ENCODE data around the gene EEF2KMT.

DNA sequence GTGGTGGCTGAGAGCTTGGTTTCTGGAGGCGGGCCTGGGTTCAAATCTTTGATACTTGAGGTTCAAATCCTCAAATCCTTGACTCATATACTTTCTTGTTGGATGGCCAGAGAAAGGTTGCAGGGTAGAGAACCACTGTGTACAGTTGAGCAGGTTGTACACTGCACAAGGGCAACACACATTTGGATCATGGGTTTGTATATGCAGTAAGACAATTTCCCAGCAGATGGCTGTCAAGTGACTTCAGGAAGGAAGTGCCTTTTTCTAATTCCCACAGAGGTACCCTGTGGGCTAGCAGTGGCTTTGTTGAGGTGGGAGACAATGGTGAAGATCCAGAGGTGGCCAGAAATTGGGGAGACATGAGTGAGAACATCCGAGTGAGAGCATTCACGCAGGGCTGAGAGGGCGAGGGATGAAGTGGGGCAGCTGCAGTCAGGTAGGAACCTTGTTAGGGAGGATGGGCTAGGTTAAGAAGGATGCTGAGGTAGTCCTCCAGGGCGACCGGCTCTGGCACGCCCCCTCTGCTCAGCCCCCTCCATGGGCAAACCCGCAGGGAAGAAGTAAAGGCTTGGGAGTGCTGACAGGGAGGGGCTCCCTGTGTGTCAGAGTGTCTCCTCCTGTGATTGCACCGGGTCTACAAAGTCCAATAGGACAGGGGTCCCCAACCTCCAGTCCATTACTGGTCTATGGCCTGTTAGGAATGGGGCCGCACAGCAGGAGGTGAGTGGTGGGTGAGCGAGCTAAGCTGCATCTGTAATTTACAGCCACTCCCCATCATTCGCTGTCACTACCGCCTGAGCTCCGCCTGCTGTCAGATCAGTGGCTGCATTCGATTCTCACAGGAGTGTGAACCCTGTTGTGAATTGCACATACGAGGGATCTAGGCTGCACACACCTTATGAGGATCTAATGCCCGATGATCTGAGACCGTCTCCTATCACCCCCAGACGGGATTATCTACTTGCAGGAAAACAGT, 34.5 kb downstream of the EEF2KMT start:
- TF ChIP-seq, protein P1, sequence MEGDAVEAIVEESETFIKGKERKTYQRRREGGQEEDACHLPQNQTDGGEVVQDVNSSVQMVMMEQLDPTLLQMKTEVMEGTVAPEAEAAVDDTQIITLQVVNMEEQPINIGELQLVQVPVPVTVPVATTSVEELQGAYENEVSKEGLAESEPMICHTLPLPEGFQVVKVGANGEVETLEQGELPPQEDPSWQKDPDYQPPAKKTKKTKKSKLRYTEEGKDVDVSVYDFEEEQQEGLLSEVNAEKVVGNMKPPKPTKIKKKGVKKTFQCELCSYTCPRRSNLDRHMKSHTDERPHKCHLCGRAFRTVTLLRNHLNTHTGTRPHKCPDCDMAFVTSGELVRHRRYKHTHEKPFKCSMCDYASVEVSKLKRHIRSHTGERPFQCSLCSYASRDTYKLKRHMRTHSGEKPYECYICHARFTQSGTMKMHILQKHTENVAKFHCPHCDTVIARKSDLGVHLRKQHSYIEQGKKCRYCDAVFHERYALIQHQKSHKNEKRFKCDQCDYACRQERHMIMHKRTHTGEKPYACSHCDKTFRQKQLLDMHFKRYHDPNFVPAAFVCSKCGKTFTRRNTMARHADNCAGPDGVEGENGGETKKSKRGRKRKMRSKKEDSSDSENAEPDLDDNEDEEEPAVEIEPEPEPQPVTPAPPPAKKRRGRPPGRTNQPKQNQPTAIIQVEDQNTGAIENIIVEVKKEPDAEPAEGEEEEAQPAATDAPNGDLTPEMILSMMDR (IDR thresholded peaks at IDR 0.05) = no peak
- TF ChIP-seq, protein P2, sequence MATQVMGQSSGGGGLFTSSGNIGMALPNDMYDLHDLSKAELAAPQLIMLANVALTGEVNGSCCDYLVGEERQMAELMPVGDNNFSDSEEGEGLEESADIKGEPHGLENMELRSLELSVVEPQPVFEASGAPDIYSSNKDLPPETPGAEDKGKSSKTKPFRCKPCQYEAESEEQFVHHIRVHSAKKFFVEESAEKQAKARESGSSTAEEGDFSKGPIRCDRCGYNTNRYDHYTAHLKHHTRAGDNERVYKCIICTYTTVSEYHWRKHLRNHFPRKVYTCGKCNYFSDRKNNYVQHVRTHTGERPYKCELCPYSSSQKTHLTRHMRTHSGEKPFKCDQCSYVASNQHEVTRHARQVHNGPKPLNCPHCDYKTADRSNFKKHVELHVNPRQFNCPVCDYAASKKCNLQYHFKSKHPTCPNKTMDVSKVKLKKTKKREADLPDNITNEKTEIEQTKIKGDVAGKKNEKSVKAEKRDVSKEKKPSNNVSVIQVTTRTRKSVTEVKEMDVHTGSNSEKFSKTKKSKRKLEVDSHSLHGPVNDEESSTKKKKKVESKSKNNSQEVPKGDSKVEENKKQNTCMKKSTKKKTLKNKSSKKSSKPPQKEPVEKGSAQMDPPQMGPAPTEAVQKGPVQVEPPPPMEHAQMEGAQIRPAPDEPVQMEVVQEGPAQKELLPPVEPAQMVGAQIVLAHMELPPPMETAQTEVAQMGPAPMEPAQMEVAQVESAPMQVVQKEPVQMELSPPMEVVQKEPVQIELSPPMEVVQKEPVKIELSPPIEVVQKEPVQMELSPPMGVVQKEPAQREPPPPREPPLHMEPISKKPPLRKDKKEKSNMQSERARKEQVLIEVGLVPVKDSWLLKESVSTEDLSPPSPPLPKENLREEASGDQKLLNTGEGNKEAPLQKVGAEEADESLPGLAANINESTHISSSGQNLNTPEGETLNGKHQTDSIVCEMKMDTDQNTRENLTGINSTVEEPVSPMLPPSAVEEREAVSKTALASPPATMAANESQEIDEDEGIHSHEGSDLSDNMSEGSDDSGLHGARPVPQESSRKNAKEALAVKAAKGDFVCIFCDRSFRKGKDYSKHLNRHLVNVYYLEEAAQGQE (IDR thresholded peaks at IDR 0.05; ENCODE audit: insufficient read depth in 1 of 2, low read depth in 2 of 2, low read length in 1 of 2) = no peak
- TF ChIP-seq POLR2AphosphoS5 (IDR thresholded peaks at IDR 0.05; ENCODE audit: low read depth, low read length) = no peak
- TF ChIP-seq TCF7L2 (IDR thresholded peaks at IDR 0.05; ENCODE audit: low read depth, low read length) = no peak

All from Panc1 (cell line).